GM19463 (cell line): ENCODE results near the gene ZNF467.
A peak's percentile ranks its signal among the peaks of the same experiment; 100 is the strongest.

Experiments
- ATAC-seq: cut with Tn5 transposase; IDR thresholded peaks from one replicate; pipeline ENCODE4 v1.9.1; 2021; ENCODE audit warnings: mild to moderate bottlenecking, moderate library complexity; ENCODE audit not compliant: unreplicated experiment

ZNF467 gene

DNA sequence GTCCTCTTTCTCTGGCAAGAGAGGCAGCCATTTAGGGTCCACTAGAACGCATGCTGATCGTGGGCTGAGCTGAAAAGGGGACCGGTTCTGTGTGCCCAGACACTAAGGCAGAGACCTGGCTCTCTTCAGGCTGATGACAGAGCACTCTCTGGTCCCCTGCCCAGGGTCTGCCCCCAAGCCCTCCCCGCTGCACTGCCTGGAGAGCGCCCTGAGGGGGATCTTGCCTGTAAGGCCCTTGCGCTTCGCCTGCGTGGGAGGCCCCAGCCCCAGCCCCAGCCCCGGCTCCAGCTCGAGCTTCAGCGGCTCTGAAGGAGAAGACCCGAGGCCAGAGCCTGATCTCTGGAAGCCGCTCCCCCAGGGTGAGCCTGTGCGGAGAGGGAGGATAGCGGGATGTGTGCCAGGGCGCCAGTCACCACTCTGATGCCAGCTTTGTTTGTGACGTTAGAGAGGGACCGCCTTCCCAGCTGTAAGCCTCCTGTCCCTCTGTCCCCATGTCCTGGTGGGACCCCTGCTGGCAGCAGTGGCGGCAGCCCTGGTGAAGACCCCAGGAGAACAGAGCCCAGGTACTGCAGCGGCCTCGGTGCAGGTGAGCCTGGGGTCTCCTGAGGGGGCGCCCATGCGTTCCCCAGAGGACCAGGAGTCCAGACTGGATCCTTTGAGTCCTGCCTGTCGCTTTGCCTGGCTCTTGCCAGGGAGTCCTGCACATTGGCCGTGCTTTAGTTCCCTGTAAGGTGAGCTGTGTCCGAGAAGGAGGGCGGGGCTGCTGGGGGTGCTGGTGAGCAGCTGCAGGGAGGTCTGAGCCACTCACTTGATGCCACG lies 43.2 kb downstream of the ZNF467 start:
- ATAC-seq: no peak

- ATAC-seq: no peak
Observed at GRCh38 chr7:149729586-149729982, 43.8 kb downstream of the ZNF467 start.

GRCh38 chr7:149728491-149729375 lies 44.7 kb downstream of the ZNF467 start:
- no peak for ATAC-seq

- ATAC-seq: no peak
Observed at GRCh38 chr7:149727899-149728476, 45.4 kb downstream of the ZNF467 start.

DNA sequence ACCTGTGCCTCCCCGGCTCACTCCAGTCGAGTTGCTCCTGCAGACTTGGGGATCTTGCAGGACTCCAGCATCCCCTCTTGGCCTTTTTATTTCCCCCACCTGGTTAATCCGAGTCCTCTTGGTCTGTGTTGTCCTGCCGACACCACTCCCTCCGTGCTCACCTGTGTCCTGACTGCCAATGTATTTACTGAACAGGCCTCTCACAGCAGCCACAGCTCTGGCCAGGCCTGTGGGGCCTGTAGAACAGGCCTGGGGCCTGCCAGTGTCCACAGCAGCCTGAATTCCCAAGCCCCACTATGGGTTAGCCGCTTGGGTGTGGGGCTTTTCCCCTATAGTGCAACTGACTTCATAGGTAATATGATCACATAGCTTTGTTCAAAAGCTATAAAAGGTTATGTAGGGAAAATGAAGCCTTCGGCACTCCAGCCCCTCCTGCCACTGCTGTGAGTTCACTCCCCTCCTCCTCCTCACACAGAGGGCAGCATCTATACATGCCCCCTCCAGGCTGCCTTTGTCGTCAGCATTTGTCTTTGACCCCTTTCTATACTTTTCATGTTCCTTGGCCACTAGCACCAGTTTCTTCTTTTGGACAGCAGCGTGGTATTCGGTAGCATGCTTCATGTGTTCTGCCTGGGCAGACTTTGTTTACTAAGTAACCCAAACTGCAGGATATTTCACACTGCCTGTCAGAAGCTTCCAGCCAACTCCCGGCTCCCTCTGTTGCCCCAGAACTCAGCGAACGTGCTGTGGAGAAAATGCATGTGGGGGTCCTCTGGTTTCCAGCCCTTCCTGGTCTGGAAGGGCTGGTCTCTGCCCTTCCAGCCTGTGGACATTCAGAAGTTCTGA lies 46.1 kb downstream of the ZNF467 start:
- no peak for ATAC-seq

DNA sequence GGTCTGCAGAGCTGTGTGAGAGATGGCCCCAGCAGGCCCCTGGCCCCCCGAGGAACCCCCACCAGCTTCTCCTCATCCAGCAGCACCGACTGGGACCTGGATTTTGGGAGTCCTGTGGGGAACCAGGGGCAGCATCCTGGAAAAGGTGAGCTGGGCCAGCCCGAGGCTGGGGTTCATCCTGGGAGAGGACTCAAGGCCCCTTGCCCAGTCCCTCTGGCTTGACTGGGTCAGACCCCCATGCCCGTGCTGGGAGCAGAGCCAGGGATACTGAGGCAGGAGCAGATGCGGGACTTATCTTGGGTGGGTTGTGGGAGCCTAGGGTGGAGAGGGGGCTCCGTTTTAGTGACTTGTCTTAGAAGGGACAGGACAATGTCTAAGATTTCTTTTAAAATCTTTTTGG lies 47.5 kb downstream of the ZNF467 start:
- no peak for ATAC-seq

GRCh38 chr7:149725426-149725821 lies 48.0 kb downstream of the ZNF467 start:
- ATAC-seq: no peak

- ATAC-seq: no peak
Observed at GRCh38 chr7:149724661-149725425, 48.5 kb downstream of the ZNF467 start.

- no peak for ATAC-seq
Observed at GRCh38 chr7:149723795-149724495, 49.4 kb downstream of the ZNF467 start.

DNA sequence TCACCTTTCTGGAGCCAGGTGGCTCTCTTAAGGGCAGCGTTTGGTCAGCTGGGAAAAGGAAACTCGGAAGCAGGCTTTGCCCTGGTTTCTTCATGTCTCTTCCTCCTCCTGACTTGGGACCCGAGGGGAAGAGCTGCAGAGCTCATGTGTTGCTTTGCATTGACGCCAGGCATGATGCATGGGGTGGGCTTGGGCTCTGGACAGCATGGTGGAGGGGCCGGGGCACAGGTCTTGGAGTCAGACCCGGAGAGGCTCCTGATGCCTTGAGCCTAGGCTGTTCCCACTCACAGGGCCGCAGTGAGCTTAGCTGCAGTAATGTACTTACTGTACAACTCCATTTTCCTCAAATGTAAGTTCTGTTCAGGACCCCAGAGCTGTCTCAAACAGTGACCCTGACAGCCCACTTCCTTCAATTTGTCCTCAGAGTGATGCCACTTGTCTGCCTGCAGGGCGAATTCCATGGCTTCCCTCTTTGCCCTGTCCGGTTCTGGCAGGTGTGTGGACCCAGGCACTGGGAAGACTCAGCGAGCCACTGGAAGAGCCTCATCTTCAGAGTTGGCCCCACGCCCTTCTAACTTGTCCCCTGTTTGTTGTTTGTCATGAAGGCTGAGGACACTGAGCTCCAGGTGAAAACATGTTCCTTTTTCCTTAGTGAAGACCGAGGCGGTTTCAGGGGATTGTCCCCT lies 50.2 kb downstream of the ZNF467 start:
- ATAC-seq: no peak

DNA sequence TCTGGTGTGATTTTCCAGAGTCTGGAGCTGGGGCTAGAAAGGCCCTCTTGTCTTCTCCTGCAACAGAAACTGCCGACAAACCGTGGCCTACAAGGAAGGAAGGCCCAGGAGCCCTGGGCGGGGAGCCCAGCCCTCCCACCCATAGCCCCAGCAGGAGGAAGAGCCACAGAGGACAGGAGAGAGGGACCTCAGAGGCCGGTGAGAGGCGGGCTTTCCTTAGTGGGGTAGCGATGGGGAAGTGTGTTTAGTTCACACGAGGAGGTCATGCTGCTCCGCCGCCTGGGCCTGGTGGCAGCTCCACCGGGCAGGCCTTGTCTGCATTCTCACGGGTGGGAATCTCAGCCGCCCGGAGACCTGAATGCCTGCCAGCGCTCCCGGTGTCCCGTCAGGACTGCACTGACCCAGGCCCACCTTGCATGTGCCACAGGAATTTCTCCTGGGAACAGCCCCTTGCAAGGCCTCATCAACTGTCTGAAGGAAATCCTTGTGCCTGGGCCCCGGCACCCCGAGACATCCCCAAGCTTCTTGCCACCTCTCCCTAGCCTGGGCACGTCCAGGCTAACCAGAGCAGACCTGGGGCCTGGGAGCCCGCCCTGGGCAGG lies 50.9 kb downstream of the ZNF467 start:
- no peak for ATAC-seq

DNA sequence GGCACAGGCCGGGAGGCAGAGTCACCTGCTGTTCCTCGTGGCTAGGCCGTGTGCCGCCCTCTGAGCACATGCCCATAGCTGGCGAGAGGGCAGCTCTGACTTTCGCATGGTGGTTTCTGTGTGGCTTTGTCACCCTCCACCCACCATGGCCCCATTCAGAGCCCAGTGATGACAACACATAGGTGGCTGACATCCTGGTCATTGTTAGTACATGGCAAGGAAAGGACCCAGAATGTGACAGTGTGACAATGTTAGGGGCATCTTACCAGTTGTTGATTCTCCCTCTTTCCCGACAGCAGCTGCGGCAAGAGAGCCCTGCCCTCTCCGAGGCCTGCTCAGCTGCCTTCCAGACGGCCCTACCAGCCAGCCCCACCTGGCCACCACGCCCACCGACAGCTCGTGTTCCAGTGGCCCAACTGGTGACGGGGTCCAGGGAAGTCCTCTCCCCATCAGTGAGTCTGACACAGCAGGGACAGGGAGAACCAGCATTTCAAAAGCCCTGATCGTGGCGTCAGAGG lies 52.2 kb downstream of the ZNF467 start:
- ATAC-seq: no peak

GRCh38 chr7:149720372-149721083 lies 52.9 kb downstream of the ZNF467 start:
- peak; percentile 70 for ATAC-seq

GRCh38 chr7:149719912-149720335 lies 53.5 kb downstream of the ZNF467 start:
- peak; percentile 67 for ATAC-seq

DNA sequence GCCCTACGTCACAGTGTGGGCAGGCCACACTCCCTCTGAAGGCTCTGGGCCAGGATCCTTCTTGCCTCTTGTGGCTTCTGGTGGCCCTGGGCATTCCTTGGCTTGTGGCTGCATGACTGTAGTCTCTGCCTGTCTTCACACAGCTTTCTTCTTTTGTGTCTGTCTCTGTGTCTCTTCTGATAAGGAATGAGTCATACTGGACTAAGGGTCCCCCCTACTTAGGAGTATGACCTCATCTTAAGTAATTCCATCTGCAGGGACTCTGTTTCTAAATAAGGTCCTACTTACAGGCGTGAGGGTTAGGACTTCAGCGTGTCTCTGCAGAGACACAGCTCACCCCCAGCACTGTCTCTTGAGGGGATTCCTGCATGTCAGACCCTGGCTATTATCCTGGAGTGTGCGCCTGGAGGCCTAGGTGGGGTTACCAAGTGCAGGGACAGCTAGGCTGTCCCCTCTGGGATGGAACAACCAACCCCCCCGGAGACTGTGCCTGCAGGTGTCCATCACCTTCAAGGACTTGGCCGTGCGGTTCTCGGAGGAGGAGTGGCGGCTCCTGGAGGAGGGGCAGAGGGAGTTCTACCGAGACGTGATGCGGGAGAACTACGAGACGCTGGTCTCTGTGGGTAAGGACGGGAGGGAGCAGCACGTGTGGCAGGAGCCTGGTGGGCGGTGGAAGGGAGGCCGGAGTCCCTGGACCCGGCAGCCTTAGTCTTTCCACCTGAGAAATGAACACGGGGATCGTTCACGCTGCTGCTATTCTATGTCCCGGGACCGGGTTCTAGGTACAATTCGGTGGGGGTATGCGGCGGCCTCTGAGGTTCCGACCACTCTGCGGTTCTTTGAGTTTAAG lies 54.1 kb downstream of the ZNF467 start:
- no peak for ATAC-seq

DNA sequence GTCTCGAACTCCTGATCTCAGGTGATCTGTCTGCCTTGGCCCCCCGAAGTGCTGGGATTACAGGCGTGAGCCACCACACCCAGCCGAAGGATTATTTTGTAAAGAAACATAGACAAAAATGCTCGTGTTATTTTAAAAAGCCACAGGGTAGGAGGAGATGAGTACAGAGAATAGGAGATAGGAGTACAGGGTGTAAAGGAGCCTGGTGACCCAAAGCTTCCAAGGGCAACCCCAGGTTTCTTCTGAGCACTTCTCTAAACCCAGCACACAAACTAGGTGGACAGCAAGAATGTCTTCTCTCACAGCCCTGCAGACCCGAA lies 54.7 kb downstream of the ZNF467 start:
- no peak for ATAC-seq

DNA sequence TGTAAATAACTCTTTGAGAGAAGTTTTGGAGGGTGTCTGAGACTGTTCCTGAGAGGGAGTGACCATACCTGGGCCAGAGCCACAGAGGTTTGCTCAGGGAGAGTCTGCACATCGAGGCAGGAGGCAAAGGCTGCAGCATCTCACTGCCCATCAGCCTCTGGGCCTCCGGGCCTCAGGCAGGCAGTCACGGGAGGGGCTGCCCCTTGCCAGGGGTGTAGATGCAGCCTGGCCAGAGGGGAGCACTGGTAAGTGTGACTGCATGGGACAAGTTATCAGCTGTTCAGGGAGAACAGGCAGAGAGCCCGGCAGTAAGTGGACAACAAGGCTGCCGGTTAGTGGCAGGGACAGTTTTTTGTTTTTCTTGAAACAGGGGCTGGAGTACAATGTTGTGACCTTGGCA lies 55.9 kb downstream of the ZNF467 start:
- no peak for ATAC-seq
